HG02623 (cell line): ENCODE results near the gene BRIX1.

Experiments used
- ATAC-seq: cut with Tn5 transposase; IDR thresholded peaks from one replicate; pipeline ENCODE4 v1.9.1; 2021; ENCODE audit warnings: moderate library complexity; ENCODE audit not compliant: unreplicated experiment

Gene BRIX1

GRCh38 chr5:34915139-34915855, at the start of gene BRIX1, which contains the start of gene RAD1:
BRIX1 (plus strand) TSS chr5:34915711; CDS start chr5:34915739, 28 bp downstream.
RAD1 (minus strand) TSS chr5:34915504; CDS start chr5:34914892, 612 bp downstream.
- peak; percentile 98 for ATAC-seq

GRCh38 chr5:34866989-34867471, 48.5 kb upstream of the BRIX1 start:
- no peak for ATAC-seq

- no peak for ATAC-seq
These were observed 47.9 kb upstream of the BRIX1 start for GRCh38 chr5:34867660-34868059.

GRCh38 chr5:34868791-34869190, 46.7 kb upstream of the BRIX1 start:
- no peak for ATAC-seq

- ATAC-seq, result no peak
These were observed 46.3 kb upstream of the BRIX1 start for GRCh38 chr5:34869256-34869655.

GRCh38 chr5:34870382-34870781, 45.1 kb upstream of the BRIX1 start:
- ATAC-seq, result no peak

- ATAC-seq, result no peak
These were observed 39.2 kb upstream of the BRIX1 start for GRCh38 chr5:34876275-34876674.

- ATAC-seq, result no peak
These were observed 34.3 kb upstream of the BRIX1 start for GRCh38 chr5:34881246-34881645.

GRCh38 chr5:34886392-34887119, 29.0 kb upstream of the BRIX1 start:
- ATAC-seq, result no peak

GRCh38 chr5:34889394-34889793, 26.1 kb upstream of the BRIX1 start:
- no peak for ATAC-seq

- ATAC-seq, result no peak
These were observed 23.5 kb upstream of the BRIX1 start for GRCh38 chr5:34891981-34892380.

- ATAC-seq, result no peak
These were observed 23.1 kb upstream of the BRIX1 start for GRCh38 chr5:34892414-34892813.

- no peak for ATAC-seq
These were observed 20.8 kb upstream of the BRIX1 start for GRCh38 chr5:34894716-34895115.

- no peak for ATAC-seq
These were observed 19.7 kb upstream of the BRIX1 start for GRCh38 chr5:34895641-34896419.

GRCh38 chr5:34897646-34898045, 17.9 kb upstream of the BRIX1 start:
- ATAC-seq, result no peak

GRCh38 chr5:34898258-34898895, 17.1 kb upstream of the BRIX1 start:
- peak; percentile 90 for ATAC-seq

GRCh38 chr5:34899066-34899465, 16.4 kb upstream of the BRIX1 start:
- no peak for ATAC-seq

GRCh38 chr5:34900652-34901051, 14.9 kb upstream of the BRIX1 start:
- no peak for ATAC-seq

- no peak for ATAC-seq
These were observed 12.3 kb upstream of the BRIX1 start for GRCh38 chr5:34903260-34903659.

- no peak for ATAC-seq
These were observed 9.9 kb upstream of the BRIX1 start for GRCh38 chr5:34905564-34905963.

- ATAC-seq, result no peak
These were observed 2.4 kb upstream of the BRIX1 start for GRCh38 chr5:34913072-34913471.
